ENCODE results near the gene SMAD6.
A peak's percentile ranks its signal among the peaks of the same experiment; 100 is the strongest.

Gene SMAD6

DNA sequence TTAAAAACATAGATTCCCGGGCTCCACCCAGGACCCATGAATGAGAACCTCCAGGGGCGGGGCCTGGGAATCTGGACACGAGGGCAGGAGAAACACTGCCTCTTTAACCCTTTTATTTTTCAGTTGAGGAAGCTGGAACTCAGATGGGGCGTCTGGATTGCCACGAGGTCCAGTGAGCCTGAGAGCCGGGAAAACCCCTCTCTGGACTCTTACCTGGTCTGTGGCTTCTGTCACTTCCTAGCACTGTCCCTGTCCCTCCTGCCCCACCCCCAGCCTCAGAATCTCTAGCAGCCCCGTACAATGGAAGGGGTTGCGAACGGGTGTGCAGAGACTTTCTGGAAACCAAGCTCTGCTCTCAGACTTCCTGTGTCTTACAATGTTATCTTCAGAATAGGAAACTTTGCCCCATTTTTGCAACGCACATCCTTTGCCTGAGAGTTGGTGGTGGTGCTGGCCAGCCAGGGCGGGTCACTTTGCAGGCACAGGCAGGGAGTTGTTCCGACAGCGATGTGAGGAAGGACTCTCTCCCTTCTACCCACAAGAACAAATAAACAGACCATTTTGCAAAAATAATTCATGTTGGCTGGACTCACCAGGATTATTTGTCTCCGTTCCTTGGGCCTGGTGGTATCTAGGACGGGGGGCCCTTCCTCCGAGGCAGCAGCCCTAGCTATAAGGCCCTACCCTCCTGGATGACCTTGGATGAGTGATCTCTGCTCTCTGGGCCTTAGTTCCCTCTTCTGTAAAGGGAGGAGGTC lies 59.1 kb downstream of the SMAD6 start:
- no peak for DNase-seq

GRCh38 chr15:66761726-66762595 lies 59.9 kb downstream of the SMAD6 start:
- DNase-seq, result no peak

GRCh38 chr15:66763186-66764071 lies 61.4 kb downstream of the SMAD6 start:
- no peak for DNase-seq

- DNase-seq, result no peak
Measured at GRCh38 chr15:66764072-66764786, 62.2 kb downstream of the SMAD6 start.

DNA sequence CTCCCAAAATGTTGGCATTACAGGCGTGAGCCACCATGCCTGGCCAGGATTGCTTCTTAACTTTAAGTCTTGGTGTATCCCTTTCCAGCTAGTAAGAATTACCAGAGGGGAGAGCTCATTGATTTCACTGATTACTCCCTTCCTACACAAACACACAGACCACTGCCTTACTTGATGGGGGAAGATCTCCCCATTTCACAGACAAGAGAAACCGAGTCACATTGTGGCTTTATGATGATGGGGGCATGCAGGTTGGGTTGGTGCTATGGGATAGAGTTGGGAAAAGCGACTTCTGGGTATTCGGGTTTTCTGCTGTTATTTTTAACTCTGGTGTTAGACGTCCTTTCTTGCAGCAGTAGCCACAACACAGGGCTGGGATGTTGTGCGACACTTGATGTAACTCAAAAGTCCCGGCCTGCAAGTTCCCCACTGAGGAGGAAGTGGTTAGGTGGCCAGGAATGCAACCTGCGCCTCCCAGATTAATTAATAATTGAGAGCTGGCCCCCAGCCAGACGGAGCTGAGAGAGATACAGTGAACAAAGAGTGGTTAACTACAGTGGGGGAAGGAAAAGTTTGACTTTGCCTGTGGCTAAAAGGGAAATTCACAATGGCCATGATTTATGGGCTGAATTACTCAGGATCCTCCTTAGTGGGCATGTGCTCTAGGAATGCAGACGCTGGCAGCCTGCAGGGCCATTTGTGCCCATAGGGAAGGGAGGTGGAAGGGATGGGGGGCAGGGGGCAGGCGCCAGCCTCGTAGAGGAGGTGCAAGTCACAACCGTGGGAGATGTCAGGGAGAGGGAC lies 63.6 kb downstream of the SMAD6 start:
- DNase-seq, result peak; percentile 3

- DNase-seq, result no peak
Measured at GRCh38 chr15:66766282-66767230, 64.5 kb downstream of the SMAD6 start.

DNA sequence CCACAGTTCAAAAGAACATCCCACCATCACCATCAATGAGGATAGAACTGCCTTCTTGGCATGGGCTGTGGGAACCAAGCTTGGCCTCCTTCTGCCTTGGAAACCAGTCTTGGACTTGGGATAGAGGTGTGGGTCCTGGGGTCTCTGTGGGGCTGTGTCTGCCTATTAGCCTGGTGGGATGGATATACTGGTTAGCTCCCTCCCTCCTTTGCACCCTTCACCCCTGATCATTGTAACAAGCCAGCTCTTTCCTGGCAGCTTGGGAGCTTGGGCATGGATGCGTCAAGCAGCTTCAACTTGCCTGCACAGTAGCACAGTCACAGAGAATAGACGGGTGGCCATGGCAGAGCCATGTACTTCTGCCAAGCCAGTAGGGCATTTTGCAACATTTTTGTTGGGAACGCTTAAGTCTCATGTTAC lies 65.2 kb downstream of the SMAD6 start:
- no peak for DNase-seq

DNA sequence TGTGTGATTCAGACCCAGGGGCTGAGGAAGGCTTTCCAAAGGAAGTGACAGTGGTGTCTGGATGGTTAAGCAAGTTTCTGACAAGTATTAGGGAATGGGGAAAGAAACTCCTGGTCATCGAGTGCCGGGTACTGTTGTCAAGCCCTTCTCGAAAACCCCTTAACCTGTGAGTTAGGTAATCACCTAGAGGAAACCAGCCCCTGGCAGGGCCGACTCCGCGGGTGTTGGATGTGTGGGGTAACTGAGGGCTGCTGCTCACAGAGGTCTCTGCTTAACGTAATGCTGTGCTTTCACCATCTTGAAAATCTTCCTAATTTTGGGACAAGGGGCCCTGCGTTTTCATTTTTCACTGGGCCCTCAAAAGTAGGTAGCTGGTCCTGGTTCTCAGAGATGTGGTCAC lies 67.0 kb downstream of the SMAD6 start:
- DNase-seq, result no peak

GRCh38 chr15:66770518-66771350 lies 68.7 kb downstream of the SMAD6 start:
- no peak for DNase-seq

- no peak for DNase-seq
Measured at GRCh38 chr15:66771351-66771650, 69.3 kb downstream of the SMAD6 start.

DNA sequence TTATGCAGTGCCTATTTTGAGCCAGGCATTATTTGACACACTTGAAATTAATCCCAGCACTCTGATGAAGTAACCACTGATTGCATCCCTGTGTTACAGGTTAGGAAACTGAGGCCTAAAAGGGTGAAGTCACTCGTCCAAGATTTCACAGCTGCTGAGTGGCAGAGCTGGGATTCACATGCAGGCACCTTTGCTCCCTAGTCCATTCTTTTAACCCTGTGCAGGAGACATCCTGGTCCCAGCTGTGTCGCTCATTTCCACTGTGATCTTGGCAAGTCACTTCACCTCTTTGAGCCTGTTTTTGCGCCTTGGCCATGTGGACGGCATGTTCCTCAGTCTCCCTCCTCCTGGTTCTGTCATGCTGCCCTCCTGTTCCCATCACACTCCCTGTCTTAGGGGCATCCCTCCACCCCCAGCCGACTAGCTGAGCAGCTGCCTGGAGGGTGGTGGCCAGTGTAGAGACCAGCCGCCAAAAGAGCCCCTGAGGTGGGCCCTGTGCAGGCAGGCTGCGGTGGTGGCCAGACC lies 70.6 kb downstream of the SMAD6 start:
- DNase-seq, result no peak

GRCh38 chr15:66773129-66773873 lies 71.3 kb downstream of the SMAD6 start:
- DNase-seq, result no peak

DNA sequence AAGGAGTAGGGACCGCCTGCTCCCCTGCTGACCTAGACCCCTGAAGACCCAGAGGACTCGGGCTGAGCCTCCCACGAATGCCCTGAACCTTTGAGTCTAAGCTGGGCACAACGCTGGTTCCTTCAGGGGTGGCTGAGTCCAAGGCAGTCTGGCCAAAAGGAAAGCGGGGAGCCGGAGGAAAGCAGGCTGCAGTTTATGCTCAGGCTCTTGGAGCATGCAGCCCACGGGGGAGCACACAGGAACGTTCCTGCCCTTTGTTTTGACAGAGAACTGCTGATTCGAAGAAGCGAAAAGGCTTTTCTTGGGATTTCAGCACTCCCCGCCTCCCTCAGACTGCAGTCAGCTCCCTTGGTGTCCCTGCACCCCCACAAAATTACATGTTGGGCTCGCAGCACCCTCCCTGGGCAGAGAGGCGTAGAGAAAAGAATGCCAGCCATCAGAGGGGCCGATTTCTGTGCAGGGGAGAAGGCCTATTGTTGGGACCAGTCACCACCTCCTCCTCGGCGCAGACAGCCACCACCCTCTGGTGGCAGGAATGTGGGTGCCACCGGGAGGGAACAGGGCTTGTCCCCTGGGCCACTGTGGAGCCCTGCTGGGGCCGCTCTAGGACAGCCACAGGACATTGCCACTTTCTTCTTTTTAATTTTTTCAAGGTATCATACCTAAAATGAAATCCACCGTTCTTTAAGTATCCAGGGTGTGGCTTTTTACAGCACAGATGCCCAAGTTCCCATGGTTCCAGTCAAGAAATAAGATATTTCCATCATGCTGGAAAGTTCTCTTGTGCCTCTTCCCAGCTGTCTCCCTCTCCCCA lies 72.2 kb downstream of the SMAD6 start:
- DNase-seq, result peak; percentile 33

DNA sequence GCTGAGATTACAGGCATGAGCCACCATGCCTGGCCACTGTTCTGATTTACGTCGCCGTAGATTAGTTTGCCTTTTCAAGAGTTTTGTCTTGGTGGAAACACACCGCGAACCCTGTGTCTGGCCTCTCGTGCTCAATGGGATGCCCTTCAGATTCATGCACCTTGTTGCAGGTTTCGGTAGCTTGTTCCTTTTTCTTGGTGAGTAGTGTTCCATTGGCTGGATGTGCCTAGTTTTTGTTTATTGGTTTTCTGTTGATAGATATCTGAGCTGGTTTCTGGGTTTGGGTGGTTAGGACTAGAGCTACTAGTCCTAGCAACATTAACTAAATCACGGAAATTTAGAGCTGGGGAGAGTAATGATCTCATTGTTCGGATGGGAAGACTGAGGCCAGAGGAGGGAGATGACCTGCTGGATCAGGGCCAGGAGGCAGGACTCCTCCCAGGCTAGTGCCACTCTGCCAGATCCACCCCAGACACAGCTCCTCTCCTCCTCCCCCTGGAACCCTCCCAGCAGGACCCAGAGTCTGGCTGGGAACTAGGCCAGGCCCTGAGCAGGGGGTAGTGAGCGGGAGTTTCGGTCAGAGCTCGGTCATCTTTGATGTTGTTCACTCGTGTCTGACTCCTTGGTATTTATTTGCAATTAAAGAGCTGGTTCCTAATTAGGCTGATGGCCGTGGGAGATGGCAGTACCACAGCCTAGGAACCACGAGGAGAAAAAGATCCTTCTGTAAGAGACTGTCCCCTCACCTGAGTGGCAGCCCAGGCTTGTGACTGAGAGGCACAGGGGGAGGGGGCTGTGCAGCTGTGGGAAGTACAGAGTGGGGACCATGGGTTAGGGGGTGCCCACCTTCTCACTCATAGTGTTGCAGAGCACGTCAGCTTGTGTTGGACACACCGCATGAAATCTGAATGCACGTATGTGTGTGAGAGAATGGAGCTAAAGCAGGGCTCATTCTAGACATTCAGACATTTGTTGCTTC lies 73.4 kb downstream of the SMAD6 start:
- DNase-seq, result no peak

- no peak for DNase-seq
Measured at GRCh38 chr15:66777054-66777453, 75.0 kb downstream of the SMAD6 start.

- no peak for DNase-seq
Measured at GRCh38 chr15:66777596-66778313, 75.7 kb downstream of the SMAD6 start.

Data from CD4-positive, alpha-beta T cell treated with Interleukin-12 subunit alpha and Interleukin-12 subunit beta, for 1 hour (primary cell).